SK-N-SH treated with all-trans-retinoic acid at 6 μM for 48 hours (cell line): ENCODE results near the gene GOLGA6A.
"Not testable (repeated sequence)": the region's sequence is repeated elsewhere in the genome, so short reads cannot be mapped to it uniquely, and the experiment has no call there.

Source experiments
- CSDC2 ChIP-seq: fragments of 250-450 bp; sonication (Bioruptor Pico); IDR thresholded peaks from 2 replicates; pipeline ENCODE4 v1.5.0; 2020; ENCODE audit warnings: mild to moderate bottlenecking, moderate library complexity
- CSRNP3 ChIP-seq: fragments of 250-450 bp; sonication (Bioruptor Pico); IDR thresholded peaks from 2 replicates; pipeline ENCODE4 v1.5.1; 2021; ENCODE audit warnings: mild to moderate bottlenecking, moderate library complexity
- ESRRG ChIP-seq: fragments of 250-450 bp; sonication (Bioruptor Pico); IDR thresholded peaks from 2 replicates; pipeline ENCODE4 v1.6.1; 2021; ENCODE audit warnings: mild to moderate bottlenecking
- GLIS3 ChIP-seq: fragments of 250-450 bp; sonication (Bioruptor Pico); IDR thresholded peaks from 2 replicates; pipeline ENCODE4 v1.5.0; 2020; ENCODE audit warnings: mild to moderate bottlenecking, moderate library complexity
- POU6F1 ChIP-seq: fragments of 250-450 bp; sonication (Bioruptor Pico); IDR thresholded peaks from 2 replicates; pipeline ENCODE4 v1.8.0; 2021; ENCODE audit warnings: low read depth, mild to moderate bottlenecking, moderate library complexity, borderline replicate concordance
- PPARA ChIP-seq: fragments of 250-450 bp; sonication (Bioruptor Pico); IDR thresholded peaks from 2 replicates; pipeline ENCODE4 v1.5.0; 2020; ENCODE audit warnings: mild to moderate bottlenecking, borderline replicate concordance
- RARB ChIP-seq: fragments of 250-450 bp; sonication (Bioruptor Pico); IDR thresholded peaks from 2 replicates; pipeline ENCODE4 v1.8.0; 2021; ENCODE audit warnings: mild to moderate bottlenecking, moderate library complexity
- TOX ChIP-seq: fragments of 250-450 bp; sonication (Bioruptor Pico); IDR thresholded peaks from 2 replicates; pipeline ENCODE4 v1.8.0; 2021; ENCODE audit warnings: mild to moderate bottlenecking, moderate library complexity, borderline replicate concordance
- ZNF565 ChIP-seq: fragments of 450-650 bp; formaldehyde crosslinking; conservative IDR thresholded peaks from 2 replicates; pipeline ENCODE4 v1.5.0; 2020; ENCODE audit warnings: low read depth, mild to moderate bottlenecking, moderate library complexity
- ZNF70 ChIP-seq: fragments of 450-650 bp; formaldehyde crosslinking; IDR thresholded peaks from 2 replicates; pipeline ENCODE4 v1.5.0; 2020; ENCODE audit warnings: mild to moderate bottlenecking, moderate library complexity
- TF ChIP-seq, protein P1 (sequence below): fragments of 250-450 bp; sonication (Bioruptor Pico); IDR thresholded peaks from 2 replicates; pipeline ENCODE4 v1.8.0; 2020; ENCODE audit warnings: mild to moderate bottlenecking, moderate library complexity, borderline replicate concordance

GRCh38 chr15:74108611-74109010 is 26.3 kb upstream of the GOLGA6A start:
- not testable (repeated sequence) for TF ChIP-seq ESRRG (CRISPR knock-in tag); POU6F1 (CRISPR knock-in tag); CSRNP3 (CRISPR knock-in tag); GLIS3 (CRISPR knock-in tag); ZNF70; RARB (CRISPR knock-in tag); PPARA (CRISPR knock-in tag); CSDC2 (CRISPR knock-in tag); TOX (CRISPR knock-in tag); ZNF565
- TF ChIP-seq, protein P1, sequence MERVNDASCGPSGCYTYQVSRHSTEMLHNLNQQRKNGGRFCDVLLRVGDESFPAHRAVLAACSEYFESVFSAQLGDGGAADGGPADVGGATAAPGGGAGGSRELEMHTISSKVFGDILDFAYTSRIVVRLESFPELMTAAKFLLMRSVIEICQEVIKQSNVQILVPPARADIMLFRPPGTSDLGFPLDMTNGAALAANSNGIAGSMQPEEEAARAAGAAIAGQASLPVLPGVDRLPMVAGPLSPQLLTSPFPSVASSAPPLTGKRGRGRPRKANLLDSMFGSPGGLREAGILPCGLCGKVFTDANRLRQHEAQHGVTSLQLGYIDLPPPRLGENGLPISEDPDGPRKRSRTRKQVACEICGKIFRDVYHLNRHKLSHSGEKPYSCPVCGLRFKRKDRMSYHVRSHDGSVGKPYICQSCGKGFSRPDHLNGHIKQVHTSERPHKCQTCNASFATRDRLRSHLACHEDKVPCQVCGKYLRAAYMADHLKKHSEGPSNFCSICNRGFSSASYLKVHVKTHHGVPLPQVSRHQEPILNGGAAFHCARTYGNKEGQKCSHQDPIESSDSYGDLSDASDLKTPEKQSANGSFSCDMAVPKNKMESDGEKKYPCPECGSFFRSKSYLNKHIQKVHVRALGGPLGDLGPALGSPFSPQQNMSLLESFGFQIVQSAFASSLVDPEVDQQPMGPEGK (CRISPR knock-in tag) = not testable (repeated sequence)
